AG08396 (cell line): ENCODE results near the gene SYNRG.

Source experiments
- DNase-seq: peaks from one replicate; pipeline ENCODE4 v3.0.0; 2012; ENCODE audit warnings: low spot score, mixed read lengths

The SYNRG gene

DNA sequence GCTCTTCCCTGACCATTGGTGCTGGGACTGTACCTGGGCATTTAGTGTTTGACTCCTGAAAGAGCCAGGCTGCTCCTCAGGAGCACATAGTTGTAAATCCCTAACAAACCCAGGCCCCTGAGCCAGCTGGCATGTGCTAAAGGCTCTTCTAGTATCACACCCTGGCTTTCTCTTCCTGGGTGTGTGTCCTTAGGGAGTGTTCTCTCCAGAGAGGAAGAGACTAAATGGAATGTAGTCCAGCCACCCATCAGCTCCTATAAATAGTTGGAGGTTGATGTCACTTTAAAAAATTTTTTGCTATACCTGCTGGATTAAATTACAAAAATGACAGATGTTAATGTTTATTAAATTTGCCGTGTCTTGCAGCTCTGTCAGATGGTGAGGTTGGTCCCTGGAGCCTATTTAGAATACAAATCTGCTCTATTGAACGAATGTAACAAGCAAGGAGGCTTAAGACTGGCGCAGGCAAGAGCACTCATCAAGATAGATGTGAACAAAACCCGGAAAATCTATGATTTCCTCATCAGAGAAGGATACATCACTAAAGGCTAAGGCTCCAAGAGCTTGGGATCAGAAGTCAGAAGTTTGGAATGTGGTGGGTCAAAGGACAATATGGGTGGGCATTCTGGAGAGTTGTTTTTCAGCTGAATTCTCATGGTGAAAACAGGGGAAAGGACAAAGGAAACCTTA lies 132.6 kb downstream of the SYNRG start:
- no peak for DNase-seq

DNA sequence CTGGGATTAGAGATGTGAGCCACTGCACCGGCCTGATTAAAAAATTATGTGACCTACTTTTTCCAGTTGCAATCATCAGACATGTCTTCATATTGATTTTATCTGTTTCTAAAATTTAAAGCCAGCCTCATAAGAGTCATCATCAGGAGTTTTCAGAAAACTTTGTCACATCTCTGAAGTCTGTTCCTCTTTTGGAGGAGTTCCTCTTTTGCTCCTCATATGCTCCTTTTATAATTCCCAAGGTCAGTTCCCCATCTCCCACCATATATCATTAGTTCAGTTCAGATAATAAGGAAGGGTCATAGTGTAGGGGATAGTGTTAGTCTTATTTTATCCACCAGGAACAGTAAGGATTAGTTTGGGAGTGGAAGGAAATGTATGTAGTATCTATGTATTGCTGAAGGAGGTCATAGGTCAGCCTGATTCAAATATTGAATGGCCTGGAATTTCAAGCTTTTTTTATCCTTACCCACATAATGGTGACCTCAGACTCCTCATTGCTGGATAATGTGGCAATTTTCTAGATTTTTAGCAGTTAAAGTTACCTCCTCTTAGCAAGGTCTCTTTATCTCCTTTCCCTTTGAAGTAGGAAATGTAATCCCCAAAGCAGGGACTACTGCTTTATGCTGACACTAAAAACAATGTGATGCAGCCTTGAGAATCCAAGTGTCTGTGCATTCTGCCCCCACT lies 133.3 kb downstream of the SYNRG start:
- no peak for DNase-seq

DNA sequence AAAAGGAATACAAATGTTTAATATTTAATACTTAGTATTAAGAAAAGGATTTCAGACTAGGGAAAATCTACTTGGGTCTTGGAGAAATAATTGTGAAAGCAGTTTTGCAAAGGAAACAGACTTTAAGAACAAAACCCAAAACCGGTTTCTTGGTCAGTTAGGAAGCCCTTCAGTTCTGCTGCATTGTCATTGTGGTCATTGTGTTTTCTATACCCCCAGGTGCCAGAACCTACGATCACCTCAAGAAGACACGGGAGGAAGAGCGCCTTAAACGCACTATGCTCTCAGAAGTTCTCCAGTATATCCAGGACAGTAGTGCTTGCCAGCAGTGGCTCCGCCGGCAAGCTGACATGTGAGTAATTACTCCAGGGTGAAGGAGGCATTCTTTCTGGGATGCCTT lies 139.0 kb downstream of the SYNRG start:
- no peak for DNase-seq

DNA sequence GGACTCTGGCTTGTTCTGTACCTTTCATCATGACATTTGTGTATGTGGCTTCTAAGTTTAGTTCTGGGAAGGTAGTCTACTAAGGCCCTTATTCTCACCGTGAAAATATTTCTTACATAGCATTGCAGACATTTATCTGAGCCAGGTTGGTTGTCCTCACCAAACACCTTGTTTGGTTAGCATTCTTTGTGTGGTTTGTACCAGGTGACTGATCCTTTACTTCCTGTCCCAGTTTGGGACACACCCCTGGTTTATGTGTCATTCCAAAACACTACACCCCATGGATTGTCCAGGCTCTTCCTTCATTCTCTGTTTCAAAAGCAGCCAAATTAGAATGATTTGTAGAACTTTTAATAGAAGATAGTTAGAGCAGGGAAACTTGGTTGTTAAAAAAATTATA lies 142.7 kb downstream of the SYNRG start:
- no peak for DNase-seq

DNA sequence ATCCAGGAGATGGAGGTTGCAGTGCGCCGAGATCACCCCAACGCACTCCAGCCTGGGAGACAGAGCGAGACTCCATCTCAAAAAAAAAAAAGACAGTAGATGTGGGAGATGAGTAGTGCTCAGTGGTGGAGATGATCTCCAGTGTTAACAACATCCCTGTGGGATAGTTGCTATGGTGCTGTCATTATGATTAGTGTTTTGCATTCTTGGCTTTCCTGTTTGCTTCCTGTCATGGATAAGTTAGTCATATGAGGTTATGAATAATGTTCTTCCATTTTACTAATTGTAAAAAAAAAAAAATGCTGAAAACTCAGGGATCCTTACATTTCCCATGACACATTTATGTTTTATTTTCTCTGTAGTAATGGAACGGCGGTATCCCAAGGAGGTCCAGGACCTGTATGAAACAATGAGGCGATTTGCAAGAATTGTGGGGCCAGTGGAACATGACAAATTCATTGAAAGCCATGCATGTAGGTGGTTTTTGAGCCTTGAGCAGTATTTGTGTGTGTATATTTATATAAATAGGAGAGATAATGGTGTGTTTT lies 144.1 kb downstream of the SYNRG start:
- no peak for DNase-seq
